HUES64 (cell line): Measurements from ENCODE around the gene CPN2.

Source experiments
- H3K27ac ChIP-seq: 2 replicates; pipeline ENCODE4 v1.7.0; 2013; ENCODE audit warnings: low read depth, low read length, inconsistent platforms
- H3K27me3 ChIP-seq: 2 replicates; pipeline ENCODE4 v1.6.1; 2013; ENCODE audit warnings: mild to moderate bottlenecking, low read length; ENCODE audit not compliant: insufficient read depth
- H3K36me3 ChIP-seq: 2 replicates; pipeline ENCODE4 v1.6.1; 2013; ENCODE audit warnings: mild to moderate bottlenecking, low read length; ENCODE audit not compliant: insufficient read depth
- H3K4me1 ChIP-seq: 2 replicates; pipeline ENCODE4 v1.6.1; 2013; ENCODE audit warnings: mild to moderate bottlenecking, low read length, moderate library complexity; ENCODE audit not compliant: insufficient read depth
- H3K4me3 ChIP-seq: 2 replicates; pipeline ENCODE4 v1.5.1; 2013; ENCODE audit warnings: mild to moderate bottlenecking, low read length, moderate library complexity
- H3K9ac ChIP-seq: 2 replicates; pipeline ENCODE4 v1.6.1; 2013; ENCODE audit warnings: mild to moderate bottlenecking, low read depth, low read length
- H3K9me3 ChIP-seq: 2 replicates; pipeline ENCODE4 v1.6.1; 2013; ENCODE audit warnings: low read depth, low read length; ENCODE audit not compliant: insufficient read depth
- WGBS: fragments of 150-250, 120-280 bp; methylation state at CpG from one replicate; pipeline ENCODE4 v1.1.7; 2013; ENCODE audit warnings: missing lambda C conversion rate; 5-methylcytosine and 5-hydroxymethylcytosine counted together

Gene CPN2

GRCh38 chr3:194351952-194352536 is 916 bp upstream of the CPN2 start:
- Histone ChIP-seq H3K27ac (no peak overlapping the region), H3K27me3 (no peaks in the 10 kb centered on the region), H3K9ac (no peak overlapping the region), H3K4me1 (no peaks in the 10 kb centered on the region), H3K36me3 (no peaks in the 10 kb centered on the region), H3K4me3 (no peak overlapping the region), H3K9me3 (no peaks in the 10 kb centered on the region)
- WGBS = 89% methylated on average over 14 of the region's 14 CpGs

- WGBS = 96% methylated on average over 2 of the region's 3 CpGs
- no peaks in the 10 kb centered on the region for H3K36me3 ChIP-seq
- no peak overlapping the region for H3K27ac ChIP-seq
- no peak overlapping the region for H3K4me3 ChIP-seq
- no peaks in the 10 kb centered on the region for H3K27me3 ChIP-seq
- no peaks in the 10 kb centered on the region for H3K4me1 ChIP-seq
- no peak overlapping the region for H3K9ac ChIP-seq
- H3K9me3 ChIP-seq = no peaks in the 10 kb centered on the region
These were observed 429 bp downstream of the CPN2 start for GRCh38 chr3:194350726-194351071.

GRCh38 chr3:194348354-194348753 is 2.8 kb downstream of the CPN2 start:
- H3K4me3 ChIP-seq = no peak overlapping the region
- no peaks in the 10 kb centered on the region for H3K36me3 ChIP-seq
- H3K9ac ChIP-seq = no peak overlapping the region
- peaks cover 5% of the 10 kb centered on the region for H3K27me3 ChIP-seq
- H3K4me1 ChIP-seq = no peaks in the 10 kb centered on the region
- WGBS = 95% methylated on average over 6 of the region's 6 CpGs
- no peaks in the 10 kb centered on the region for H3K9me3 ChIP-seq
- no peak overlapping the region for H3K27ac ChIP-seq

- H3K27ac ChIP-seq = no peak overlapping the region
- peaks cover 22% of the 10 kb centered on the region for H3K27me3 ChIP-seq
- H3K9ac ChIP-seq = no peak overlapping the region
- no peak overlapping the region for H3K4me3 ChIP-seq
- WGBS = 81% methylated on average over 5 of the region's 5 CpGs
- H3K4me1 ChIP-seq = no peaks in the 10 kb centered on the region
- no peaks in the 10 kb centered on the region for H3K9me3 ChIP-seq
- H3K36me3 ChIP-seq = no peaks in the 10 kb centered on the region
These were observed 4.5 kb downstream of the CPN2 start for GRCh38 chr3:194346621-194347020.

GRCh38 chr3:194346035-194346434 is 5.1 kb downstream of the CPN2 start:
- Histone ChIP-seq H3K36me3 (no peaks in the 10 kb centered on the region), H3K9me3 (no peaks in the 10 kb centered on the region), H3K27ac (no peak overlapping the region), H3K4me1 (no peaks in the 10 kb centered on the region), H3K27me3 (peaks cover 27% of the 10 kb centered on the region), H3K9ac (no peak overlapping the region), H3K4me3 (no peak overlapping the region)
- 80% methylated on average over 9 of the region's 9 CpGs for WGBS

- H3K27ac ChIP-seq = no peak overlapping the region
- 35% methylated on average over 9 of the region's 9 CpGs for WGBS
- no peaks in the 10 kb centered on the region for H3K9me3 ChIP-seq
- peaks cover 14% of the 10 kb centered on the region for H3K4me1 ChIP-seq
- no peak overlapping the region for H3K9ac ChIP-seq
- peaks cover 29% of the 10 kb centered on the region for H3K27me3 ChIP-seq
- H3K36me3 ChIP-seq = no peaks in the 10 kb centered on the region
- no peak overlapping the region for H3K4me3 ChIP-seq
These were observed 7.1 kb downstream of the CPN2 start for GRCh38 chr3:194344012-194344411.

GRCh38 chr3:194343561-194343893 is 7.6 kb downstream of the CPN2 start:
- Histone ChIP-seq H3K27me3 (peaks cover 29% of the 10 kb centered on the region), H3K9me3 (no peaks in the 10 kb centered on the region), H3K9ac (no peak overlapping the region), H3K27ac (no peak overlapping the region), H3K4me3 (no peak overlapping the region), H3K36me3 (no peaks in the 10 kb centered on the region), H3K4me1 (peaks cover 14% of the 10 kb centered on the region)
- WGBS = 81% methylated on average over 2 of the region's 2 CpGs

GRCh38 chr3:194342861-194343560 is 8.1 kb downstream of the CPN2 start:
- no peaks in the 10 kb centered on the region for H3K36me3 ChIP-seq
- 82% methylated on average over 9 of the region's 9 CpGs for WGBS
- no peaks in the 10 kb centered on the region for H3K9me3 ChIP-seq
- no peak overlapping the region for H3K9ac ChIP-seq
- no peak overlapping the region for H3K27ac ChIP-seq
- H3K4me3 ChIP-seq = no peak overlapping the region
- peaks cover 29% of the 10 kb centered on the region for H3K27me3 ChIP-seq
- peaks cover 14% of the 10 kb centered on the region for H3K4me1 ChIP-seq

GRCh38 chr3:194340757-194341400 is 10.2 kb downstream of the CPN2 start:
- WGBS = 54% methylated on average over 24 of the region's 24 CpGs
- H3K4me3 ChIP-seq = no peak overlapping the region
- H3K4me1 ChIP-seq = peaks cover 14% of the 10 kb centered on the region
- no peak overlapping the region for H3K9ac ChIP-seq
- H3K36me3 ChIP-seq = no peaks in the 10 kb centered on the region
- no peaks in the 10 kb centered on the region for H3K9me3 ChIP-seq
- H3K27ac ChIP-seq = no peak overlapping the region
- H3K27me3 ChIP-seq = peaks cover 29% of the 10 kb centered on the region

GRCh38 chr3:194339840-194340239 is 11.3 kb downstream of the CPN2 start:
- 33% methylated on average over 5 of the region's 5 CpGs for WGBS
- Histone ChIP-seq H3K27me3 (peaks cover 29% of the 10 kb centered on the region), H3K4me3 (no peak overlapping the region), H3K9me3 (no peaks in the 10 kb centered on the region), H3K36me3 (no peaks in the 10 kb centered on the region), H3K9ac (0 out of 2 replicates have a peak overlapping the region, but pooled peaks have one; percentile 5), H3K4me1 (peaks cover 14% of the 10 kb centered on the region), H3K27ac (peak overlapping the region; percentile 56; the same call in 1 of the 2 replicates)

- no peaks in the 10 kb centered on the region for H3K9me3 ChIP-seq
- 0 out of 2 replicates have a peak overlapping the region, but pooled peaks have one; percentile 5 for H3K9ac ChIP-seq
- peaks cover 29% of the 10 kb centered on the region for H3K27me3 ChIP-seq
- WGBS = 34% methylated on average over 9 of the region's 9 CpGs
- peaks cover 14% of the 10 kb centered on the region for H3K4me1 ChIP-seq
- H3K4me3 ChIP-seq = no peak overlapping the region
- peak overlapping the region; percentile 56; the same call in 1 of the 2 replicates for H3K27ac ChIP-seq
- no peaks in the 10 kb centered on the region for H3K36me3 ChIP-seq
These were observed 11.8 kb downstream of the CPN2 start for GRCh38 chr3:194339356-194339755.
